Upper lobe of left lung (tissue), 6 donors: ENCODE measurements around the gene TEAD3. TPM values are rescaled to one million over a fixed set of nuclear protein-coding genes. Genes with fewer than 3 reads are reported as not detected.

Experiments used
- ATAC-seq, 2 donors: fragments of 200-7000 bp; cut with Tn5 transposase; one replicate each; pipeline ENCODE4 v1.9.1; 2022; ENCODE audit warnings: mild to moderate bottlenecking in 2 of 2, moderate library complexity in 2 of 2; ENCODE audit not compliant: low FRiP score in 2 of 2
- DNase-seq, 2 donors: peaks; one replicate each; pipeline ENCODE4 v3.0.0-alpha.2; 2019 to 2020
- H3K27ac ChIP-seq, 4 donors: fragments of 200-600 bp; sonication (generic); one replicate each; pipeline ENCODE4 v1.5.1; 2016 to 2019
- H3K27me3 ChIP-seq, 4 donors: fragments of 200-600 bp; sonication (generic); one replicate each; pipeline ENCODE4 v1.5.1; 2017 to 2019
- H3K36me3 ChIP-seq, 4 donors: fragments of 200-600 bp; sonication (generic); one replicate each; pipeline ENCODE4 v1.5.1; 2016 to 2019
- H3K4me1 ChIP-seq, 4 donors: fragments of 200-600 bp; sonication (generic); one replicate each; pipeline ENCODE4 v1.5.1; 2018 to 2019
- H3K4me3 ChIP-seq, 4 donors: fragments of 200-600 bp; sonication (generic); one replicate each; pipeline ENCODE4 v1.5.1; 2017 to 2019; ENCODE audit warnings: mild to moderate bottlenecking in 2 of 4, moderate library complexity in 1 of 4
- H3K9me3 ChIP-seq, 4 donors: fragments of 200-600 bp; sonication (generic); one replicate each; pipeline ENCODE4 v1.5.1; 2018 to 2019
- EP300 ChIP-seq, 4 donors: sonication (generic); formaldehyde crosslinking; IDR thresholded peaks; one replicate each; pipeline ENCODE4 v1.5.1; 2017; ENCODE audit warnings: antibody characterized with exemption in 4 of 4, control low read depth in 2 of 4
- POLR2A ChIP-seq, 4 donors: fragments of 450-650 bp; IDR thresholded peaks; one replicate each; pipeline ENCODE4 v1.5.1; 2016 to 2017; ENCODE audit warnings: antibody characterized with exemption in 4 of 4, mild to moderate bottlenecking in 2 of 4
- POLR2AphosphoS5 ChIP-seq, 2 donors: sonication (generic); formaldehyde crosslinking; IDR thresholded peaks; one replicate each; pipeline ENCODE4 v1.5.1; 2017; ENCODE audit warnings: antibody characterized with exemption in 2 of 2
- WGBS, 2 donors: methylation state at CpG; one replicate each; pipeline ENCODE4 v1.1.5; 2017 to 2018; 5-methylcytosine and 5-hydroxymethylcytosine counted together
- total RNA-seq, 6 donors: library from RNA; depleted of rRNA in 4 of 6; stranded (reverse); fragments of >200 nt in 4 of 6; gene quantifications; one replicate each; pipeline versions ENCODE4 v1.1.0 to v1.2.1, GENCODE V29; 2016 to 2021
- TF ChIP-seq, protein P1 (sequence below), 6 experiments: fragments of 450-650 bp in 4 of 6; fragments of 200-600 bp in 2 of 6; sonication (generic) in 2 of 6; IDR thresholded peaks; one replicate each; pipeline ENCODE4 v1.5.1; 2016 to 2019; ENCODE audit warnings: antibody characterized with exemption in 6 of 6
- donor health status: DM: no; HTN: no; CAD: no; lungs with moderate emphysema.
- donor health status: DM: no; HTN: yes; CAD: no; lungs with severe emphysema.

The TEAD3 gene
- total RNA-seq, 6 donors from 2014 or later, result 19.0 to 28.2 (median 21.2) TPM

DNA sequence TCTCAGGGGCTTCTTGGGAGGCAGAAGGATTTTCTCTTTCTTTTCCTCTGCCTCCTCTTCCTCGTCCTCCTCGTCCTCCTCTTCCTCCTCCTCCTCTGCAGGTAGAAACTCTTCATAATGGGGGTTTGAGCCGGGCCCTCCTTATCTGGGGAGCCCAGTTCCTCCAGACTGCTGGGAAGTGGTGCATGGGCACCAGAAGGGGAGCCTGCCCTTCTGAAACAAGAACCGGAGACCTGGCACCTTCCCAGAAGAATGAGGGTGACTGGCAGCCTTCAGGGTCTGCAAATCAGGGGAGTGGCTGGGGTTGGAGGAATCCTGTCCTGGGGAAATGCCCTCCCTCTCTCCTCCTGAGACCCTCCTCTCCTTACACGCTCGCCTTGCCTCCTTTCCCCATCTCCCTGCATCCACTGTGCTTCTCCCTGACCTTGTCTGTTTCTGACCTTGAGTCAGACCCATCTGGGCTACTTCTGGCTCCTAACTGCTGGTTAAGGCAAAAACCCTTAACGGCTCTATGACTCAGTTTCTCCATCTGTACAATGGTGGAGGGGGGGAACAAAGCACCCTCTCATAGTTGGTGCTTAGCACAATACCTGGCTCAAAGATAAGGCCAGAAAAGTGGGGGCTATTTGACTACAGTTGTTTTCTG, 14.2 kb upstream of the TEAD3 start:
- WGBS, 2 donors, result 54 to 68% methylated on average over 7 of the region's 7 CpGs
- Histone ChIP-seq H3K4me3 (no peak overlapping the region), H3K4me1 (peaks cover 0 to 12% (median 8%) of the 10 kb centered on the region in 4 donors), H3K9me3 (no peaks in the 10 kb centered on the region), H3K36me3 (no peaks in the 10 kb centered on the region), H3K27me3 (peaks cover 0 to 17% (median 9%) of the 10 kb centered on the region in 4 donors), H3K27ac (no peak overlapping the region)
- TF ChIP-seq EP300 (IDR thresholded peaks at IDR 0.05), result no peak
- no peak for DNase-seq
- no peak for ATAC-seq

DNA sequence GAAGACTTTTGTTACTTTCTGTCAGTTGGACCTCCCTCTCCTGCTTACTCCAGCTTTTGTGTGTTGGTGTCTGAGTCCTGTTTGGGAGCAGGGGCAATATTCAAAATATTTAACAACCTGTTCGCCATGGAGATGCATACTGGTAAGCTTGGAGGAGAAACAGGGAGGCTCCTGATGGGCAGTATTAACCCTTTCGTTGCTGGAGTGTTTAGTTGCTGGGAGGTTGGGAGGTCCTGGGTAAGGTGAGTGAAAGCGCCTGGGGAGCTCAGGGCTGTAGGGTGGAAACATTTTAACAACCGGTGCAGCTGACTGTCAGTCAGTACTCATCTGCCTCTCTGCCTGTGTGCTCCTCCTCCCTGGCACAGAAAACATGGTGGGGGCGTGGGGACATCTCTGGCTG, 11.7 kb upstream of the TEAD3 start:
- Histone ChIP-seq H3K4me3 (no peak overlapping the region), H3K36me3 (no peaks in the 10 kb centered on the region), H3K27ac (no peak overlapping the region), H3K9me3 (no peaks in the 10 kb centered on the region), H3K27me3 (peaks cover 0 to 17% (median 9%) of the 10 kb centered on the region in 4 donors), H3K4me1 (peaks cover 0 to 12% (median 8%) of the 10 kb centered on the region in 4 donors)
- no peak for ATAC-seq
- TF ChIP-seq POLR2A (IDR thresholded peaks at IDR 0.05) (no peak), EP300 (IDR thresholded peaks at IDR 0.05) (no peak), POLR2AphosphoS5 (IDR thresholded peaks at IDR 0.05) (no peak)
- TF ChIP-seq, protein P1, sequence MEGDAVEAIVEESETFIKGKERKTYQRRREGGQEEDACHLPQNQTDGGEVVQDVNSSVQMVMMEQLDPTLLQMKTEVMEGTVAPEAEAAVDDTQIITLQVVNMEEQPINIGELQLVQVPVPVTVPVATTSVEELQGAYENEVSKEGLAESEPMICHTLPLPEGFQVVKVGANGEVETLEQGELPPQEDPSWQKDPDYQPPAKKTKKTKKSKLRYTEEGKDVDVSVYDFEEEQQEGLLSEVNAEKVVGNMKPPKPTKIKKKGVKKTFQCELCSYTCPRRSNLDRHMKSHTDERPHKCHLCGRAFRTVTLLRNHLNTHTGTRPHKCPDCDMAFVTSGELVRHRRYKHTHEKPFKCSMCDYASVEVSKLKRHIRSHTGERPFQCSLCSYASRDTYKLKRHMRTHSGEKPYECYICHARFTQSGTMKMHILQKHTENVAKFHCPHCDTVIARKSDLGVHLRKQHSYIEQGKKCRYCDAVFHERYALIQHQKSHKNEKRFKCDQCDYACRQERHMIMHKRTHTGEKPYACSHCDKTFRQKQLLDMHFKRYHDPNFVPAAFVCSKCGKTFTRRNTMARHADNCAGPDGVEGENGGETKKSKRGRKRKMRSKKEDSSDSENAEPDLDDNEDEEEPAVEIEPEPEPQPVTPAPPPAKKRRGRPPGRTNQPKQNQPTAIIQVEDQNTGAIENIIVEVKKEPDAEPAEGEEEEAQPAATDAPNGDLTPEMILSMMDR (IDR thresholded peaks at IDR 0.05), result no peak
- no peak for DNase-seq
- WGBS, 2 donors, result 55 to 72% methylated on average over 5 of the region's 5 CpGs

DNA sequence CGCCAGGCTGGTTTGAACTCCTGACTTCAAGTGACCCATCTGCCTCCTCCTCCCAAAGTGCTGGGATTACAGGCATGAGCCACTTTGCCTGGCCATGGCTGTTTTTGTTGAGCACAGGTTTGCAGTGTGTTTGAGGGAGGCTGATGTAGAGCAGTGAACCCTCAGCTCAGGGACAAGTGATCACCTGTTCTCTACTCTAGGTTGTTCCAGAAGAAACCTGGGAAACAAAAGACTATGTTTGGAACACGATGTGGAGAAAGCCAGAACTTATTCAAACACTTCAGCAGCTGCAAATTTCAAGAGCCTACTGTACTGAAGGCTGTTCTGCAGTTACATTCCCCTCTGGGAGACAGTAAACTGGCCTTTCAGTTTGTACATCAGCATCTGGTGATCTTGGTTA, 11.1 kb upstream of the TEAD3 start:
- no peak for ATAC-seq
- no peaks in the 10 kb centered on the region for H3K9me3 ChIP-seq
- WGBS, 2 donors, result 63 to 84% methylated on average over 2 of the region's 2 CpGs
- no peaks in the 10 kb centered on the region for H3K36me3 ChIP-seq
- H3K4me1 ChIP-seq, result peaks cover 0 to 12% (median 8%) of the 10 kb centered on the region in 4 donors
- H3K27me3 ChIP-seq, result peaks cover 0 to 17% (median 9%) of the 10 kb centered on the region in 4 donors
- no peak for DNase-seq
- no peak overlapping the region for H3K27ac ChIP-seq
- H3K4me3 ChIP-seq, result no peak overlapping the region
- TF ChIP-seq POLR2AphosphoS5 (IDR thresholded peaks at IDR 0.05) (no peak), POLR2A (IDR thresholded peaks at IDR 0.05) (no peak), EP300 (IDR thresholded peaks at IDR 0.05) (no peak)
- TF ChIP-seq, protein P1 (IDR thresholded peaks at IDR 0.05), result no peak

DNA sequence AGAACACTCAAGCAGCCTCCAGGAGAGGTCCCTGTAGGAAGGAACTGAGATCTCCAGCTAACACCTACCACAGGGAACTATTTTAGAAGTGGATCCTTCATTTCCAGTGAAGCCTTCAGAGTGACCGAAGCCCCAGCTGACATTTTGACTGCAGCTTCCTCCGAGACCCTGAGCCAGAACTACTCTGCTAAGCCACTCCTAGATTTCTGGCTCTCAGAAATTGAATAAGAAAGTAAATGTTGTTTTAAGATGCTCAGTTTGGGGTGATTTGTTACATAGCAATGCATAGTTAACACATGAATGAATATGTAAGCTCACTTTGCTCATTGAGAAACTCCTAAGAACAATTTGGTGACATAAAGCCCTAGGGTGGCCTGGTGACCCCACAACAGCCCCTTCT, 10.3 kb upstream of the TEAD3 start:
- Histone ChIP-seq H3K27ac (no peak overlapping the region), H3K9me3 (no peaks in the 10 kb centered on the region), H3K4me1 (peaks cover 0 to 12% (median 8%) of the 10 kb centered on the region in 4 donors), H3K36me3 (no peaks in the 10 kb centered on the region), H3K4me3 (no peak overlapping the region), H3K27me3 (peaks cover 0 to 15% (median 8%) of the 10 kb centered on the region in 4 donors)
- TF ChIP-seq POLR2AphosphoS5 (IDR thresholded peaks at IDR 0.05) (no peak), EP300 (IDR thresholded peaks at IDR 0.05) (no peak), POLR2A (IDR thresholded peaks at IDR 0.05) (no peak)
- TF ChIP-seq, protein P1 (IDR thresholded peaks at IDR 0.05), result no peak
- ATAC-seq, result no peak
- WGBS, 2 donors, result 88 to 100% methylated on average over 2 of the region's 2 CpGs
- no peak for DNase-seq

DNA sequence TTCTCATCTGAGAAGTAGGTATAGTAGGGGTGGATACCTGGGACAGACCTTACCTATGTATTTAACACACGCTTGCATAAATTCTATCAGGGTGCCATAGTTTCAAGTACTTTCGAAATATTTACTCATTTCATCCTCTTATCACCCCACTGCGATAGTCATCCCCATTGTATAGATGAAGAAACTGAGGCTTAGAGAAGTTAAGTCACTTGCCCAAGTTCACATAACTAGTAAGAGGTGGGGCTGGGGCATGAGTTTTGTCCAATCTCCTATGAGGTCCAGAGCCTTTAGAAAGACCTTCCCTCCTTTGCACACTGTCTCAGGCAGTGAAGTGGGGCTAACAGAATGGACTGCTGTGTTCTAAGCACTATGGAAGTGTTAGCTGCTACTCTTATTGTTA, 9.7 kb upstream of the TEAD3 start:
- TF ChIP-seq, protein P1 (IDR thresholded peaks at IDR 0.05), result no peak
- TF ChIP-seq POLR2AphosphoS5 (IDR thresholded peaks at IDR 0.05), result no peak
- TF ChIP-seq EP300 (IDR thresholded peaks at IDR 0.05), result no peak
- no peak for TF ChIP-seq POLR2A (IDR thresholded peaks at IDR 0.05)
- ATAC-seq (no peak), DNase-seq (no peak)
- H3K36me3 ChIP-seq, result no peaks in the 10 kb centered on the region
- H3K4me1 ChIP-seq, result peaks cover 0 to 6% (median 2%) of the 10 kb centered on the region in 4 donors
- no peak overlapping the region for H3K27ac ChIP-seq
- no peaks in the 10 kb centered on the region for H3K9me3 ChIP-seq
- peaks cover 0 to 8% (median 4%) of the 10 kb centered on the region in 4 donors for H3K27me3 ChIP-seq
- 87 to 88% methylated on average over 3 of the region's 3 CpGs for WGBS, 2 donors
- no peak overlapping the region for H3K4me3 ChIP-seq
